Epithelial cell of proximal tubule (primary cell): ENCODE measurements around the gene SPAG5. TPM values are rescaled to one million over a fixed set of nuclear protein-coding genes. Genes with fewer than 3 reads are reported as not detected.
"Not testable (repeated sequence)": the region's sequence is repeated elsewhere in the genome, so short reads cannot be mapped to it uniquely, and the experiment has no call there.

ENCODE experiments used
- DNase-seq: peaks from one replicate; pipeline ENCODE4 v3.0.0-alpha.2; 2011; ENCODE audit warnings: low read depth
- H3K4me3 ChIP-seq: 2 replicates; pipeline ENCODE4 v1.5.1; 2011; ENCODE audit warnings: low read depth, mild to moderate bottlenecking, low read length
- total RNA-seq: library from RNA; depleted of rRNA; stranded (reverse); fragments of >200 nt; gene quantifications from 2 replicates; pipeline ENCODE4 v1.2.3, GENCODE V29; 2015
- TF ChIP-seq, protein P1 (sequence below): conservative IDR thresholded peaks from 2 replicates; pipeline ENCODE4 v1.5.1; 2012; ENCODE audit warnings: low read depth, mild to moderate bottlenecking, low read length

The SPAG5 gene
- total RNA-seq, 1 donor from 2014 or later = 104 TPM

DNA sequence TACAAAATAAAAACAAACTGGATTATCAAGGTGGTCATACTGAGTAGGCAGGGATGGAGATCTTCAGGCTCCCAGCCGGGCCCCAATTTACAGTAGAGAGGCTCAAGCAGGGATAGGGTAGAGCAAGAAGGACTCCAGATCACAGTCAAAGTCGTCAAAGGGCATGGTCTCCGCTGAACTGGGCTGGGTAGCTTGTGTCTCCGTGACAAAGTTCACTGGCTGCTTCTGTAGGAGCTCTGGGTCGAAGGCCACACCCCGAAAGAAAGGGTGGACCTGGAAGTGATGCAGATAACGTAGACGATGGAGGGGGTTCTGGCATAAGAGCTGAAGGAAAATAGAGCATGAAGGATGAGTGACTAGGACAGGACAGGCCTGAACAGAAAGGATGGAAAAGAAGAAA lies 11.6 kb upstream of the SPAG5 start:
- TF ChIP-seq, protein P1, sequence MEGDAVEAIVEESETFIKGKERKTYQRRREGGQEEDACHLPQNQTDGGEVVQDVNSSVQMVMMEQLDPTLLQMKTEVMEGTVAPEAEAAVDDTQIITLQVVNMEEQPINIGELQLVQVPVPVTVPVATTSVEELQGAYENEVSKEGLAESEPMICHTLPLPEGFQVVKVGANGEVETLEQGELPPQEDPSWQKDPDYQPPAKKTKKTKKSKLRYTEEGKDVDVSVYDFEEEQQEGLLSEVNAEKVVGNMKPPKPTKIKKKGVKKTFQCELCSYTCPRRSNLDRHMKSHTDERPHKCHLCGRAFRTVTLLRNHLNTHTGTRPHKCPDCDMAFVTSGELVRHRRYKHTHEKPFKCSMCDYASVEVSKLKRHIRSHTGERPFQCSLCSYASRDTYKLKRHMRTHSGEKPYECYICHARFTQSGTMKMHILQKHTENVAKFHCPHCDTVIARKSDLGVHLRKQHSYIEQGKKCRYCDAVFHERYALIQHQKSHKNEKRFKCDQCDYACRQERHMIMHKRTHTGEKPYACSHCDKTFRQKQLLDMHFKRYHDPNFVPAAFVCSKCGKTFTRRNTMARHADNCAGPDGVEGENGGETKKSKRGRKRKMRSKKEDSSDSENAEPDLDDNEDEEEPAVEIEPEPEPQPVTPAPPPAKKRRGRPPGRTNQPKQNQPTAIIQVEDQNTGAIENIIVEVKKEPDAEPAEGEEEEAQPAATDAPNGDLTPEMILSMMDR = no peak
- H3K4me3 ChIP-seq = no peak overlapping the region
- no peak for DNase-seq

- not testable (repeated sequence) for DNase-seq, H3K4me3 ChIP-seq
Measured at GRCh38 chr17:28604031-28604430, 5.2 kb upstream of the SPAG5 start.

GRCh38 chr17:28599311-28600184 lies 723 bp upstream of the SPAG5 start:
- H3K4me3 ChIP-seq = peak overlapping the region; percentile 73
- TF ChIP-seq, protein P1 = no peak
- no peak for DNase-seq

DNA sequence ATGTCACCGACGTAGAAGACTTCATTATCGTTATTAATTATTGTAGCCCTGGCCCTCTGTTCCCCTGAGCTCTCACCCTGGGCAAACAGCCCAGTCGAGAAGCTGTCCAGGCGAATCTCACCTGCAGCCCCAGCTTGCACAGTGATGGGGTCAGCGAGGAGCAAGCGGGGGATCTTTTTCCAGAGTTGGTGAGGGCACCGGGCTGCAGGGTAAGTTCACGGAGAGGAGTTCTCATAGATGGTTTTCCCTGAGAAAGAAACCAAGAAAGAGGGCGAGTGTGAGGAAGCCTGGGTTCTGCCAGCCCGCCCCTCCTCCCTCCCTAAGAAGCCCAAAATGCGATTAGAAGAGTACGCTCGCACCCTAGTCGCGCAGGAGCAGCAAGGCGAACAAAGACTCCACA lies 436 bp downstream of the SPAG5 start:
- TF ChIP-seq, protein P1 = no peak
- peak overlapping the region; percentile 73 for H3K4me3 ChIP-seq
- no peak for DNase-seq

GRCh38 chr17:28597606-28598383 lies 1.0 kb downstream of the SPAG5 start:
- H3K4me3 ChIP-seq = peak overlapping the region; percentile 73
- TF ChIP-seq, protein P1 = no peak
- DNase-seq = no peak

DNA sequence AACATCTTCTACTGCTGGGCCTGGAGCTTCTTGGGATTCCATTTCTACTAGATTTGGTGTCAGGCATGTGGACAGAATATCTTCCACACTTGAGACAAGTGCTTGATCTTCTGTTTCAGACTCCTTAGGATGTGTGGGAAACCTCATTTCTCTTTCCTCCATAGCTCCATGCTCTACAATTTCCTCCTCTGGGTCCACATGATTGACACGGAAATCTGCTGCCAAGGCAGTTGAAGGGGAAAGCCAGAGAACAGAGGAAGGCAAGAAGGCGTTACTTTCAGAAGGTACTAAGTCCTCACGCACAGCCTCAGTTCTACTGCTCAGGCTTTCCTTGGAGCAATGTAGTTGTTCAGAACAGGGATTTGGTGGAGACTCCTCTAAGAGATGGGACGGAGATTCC lies 6.6 kb downstream of the SPAG5 start:
- TF ChIP-seq, protein P1 = no peak
- DNase-seq = no peak
- no peak overlapping the region for H3K4me3 ChIP-seq

GRCh38 chr17:28585851-28586250 lies 13.0 kb downstream of the SPAG5 start:
- TF ChIP-seq, protein P1 = no peak
- H3K4me3 ChIP-seq = no peak overlapping the region
- no peak for DNase-seq
